ENCODE data around the gene SLC7A1. TPM values are rescaled to one million over a fixed set of nuclear protein-coding genes. Genes with fewer than 3 reads are reported as not detected.

SLC7A1 gene
- total RNA-seq, 1 experiment from 2014 or later = 84.5 TPM

DNA sequence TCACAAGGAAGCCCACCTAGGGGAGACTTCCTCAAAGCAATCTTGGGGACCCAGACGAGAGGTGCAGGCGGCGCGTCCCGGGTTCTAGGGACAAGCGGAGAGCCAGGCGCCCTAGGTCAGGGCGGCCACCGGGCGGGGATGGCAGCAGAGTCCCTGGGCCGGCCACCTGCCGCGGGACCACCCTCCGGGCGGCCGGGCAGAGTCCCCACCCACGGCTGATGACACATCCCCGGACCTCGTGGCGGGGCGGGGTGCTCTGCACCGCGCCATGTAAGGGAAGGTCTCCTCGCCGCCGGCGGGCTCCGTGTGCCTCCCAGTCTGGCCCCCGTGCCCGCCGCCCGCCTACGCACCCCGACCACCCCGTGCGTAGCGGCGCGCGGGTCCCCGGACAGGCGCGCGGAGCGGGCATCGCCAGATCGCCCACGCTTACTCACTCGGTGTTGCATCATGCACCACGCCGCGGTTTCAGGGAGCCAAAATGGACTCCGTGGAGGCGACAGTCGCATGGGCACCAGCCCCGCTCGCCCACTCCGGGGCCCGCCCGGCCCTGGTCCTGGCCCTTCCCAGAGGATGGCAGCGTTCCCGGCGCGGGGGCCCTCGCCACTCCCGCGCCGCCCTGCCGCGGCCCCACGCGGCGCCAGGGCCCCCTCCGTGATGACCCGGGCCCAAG lies 643 bp downstream of the SLC7A1 start (continued):
- TF ChIP-seq TCF7 (CRISPR knock-in tag; IDR thresholded peaks at IDR 0.05; ENCODE audit: low read depth) (peak; percentile 20; the same call in 1 of the 2 replicates), NFATC4 (CRISPR knock-in tag; IDR thresholded peaks at IDR 0.05) (0 out of 2 replicates have a peak, but pooled peaks have one; percentile 58)
- TF ChIP-seq, protein P1, sequence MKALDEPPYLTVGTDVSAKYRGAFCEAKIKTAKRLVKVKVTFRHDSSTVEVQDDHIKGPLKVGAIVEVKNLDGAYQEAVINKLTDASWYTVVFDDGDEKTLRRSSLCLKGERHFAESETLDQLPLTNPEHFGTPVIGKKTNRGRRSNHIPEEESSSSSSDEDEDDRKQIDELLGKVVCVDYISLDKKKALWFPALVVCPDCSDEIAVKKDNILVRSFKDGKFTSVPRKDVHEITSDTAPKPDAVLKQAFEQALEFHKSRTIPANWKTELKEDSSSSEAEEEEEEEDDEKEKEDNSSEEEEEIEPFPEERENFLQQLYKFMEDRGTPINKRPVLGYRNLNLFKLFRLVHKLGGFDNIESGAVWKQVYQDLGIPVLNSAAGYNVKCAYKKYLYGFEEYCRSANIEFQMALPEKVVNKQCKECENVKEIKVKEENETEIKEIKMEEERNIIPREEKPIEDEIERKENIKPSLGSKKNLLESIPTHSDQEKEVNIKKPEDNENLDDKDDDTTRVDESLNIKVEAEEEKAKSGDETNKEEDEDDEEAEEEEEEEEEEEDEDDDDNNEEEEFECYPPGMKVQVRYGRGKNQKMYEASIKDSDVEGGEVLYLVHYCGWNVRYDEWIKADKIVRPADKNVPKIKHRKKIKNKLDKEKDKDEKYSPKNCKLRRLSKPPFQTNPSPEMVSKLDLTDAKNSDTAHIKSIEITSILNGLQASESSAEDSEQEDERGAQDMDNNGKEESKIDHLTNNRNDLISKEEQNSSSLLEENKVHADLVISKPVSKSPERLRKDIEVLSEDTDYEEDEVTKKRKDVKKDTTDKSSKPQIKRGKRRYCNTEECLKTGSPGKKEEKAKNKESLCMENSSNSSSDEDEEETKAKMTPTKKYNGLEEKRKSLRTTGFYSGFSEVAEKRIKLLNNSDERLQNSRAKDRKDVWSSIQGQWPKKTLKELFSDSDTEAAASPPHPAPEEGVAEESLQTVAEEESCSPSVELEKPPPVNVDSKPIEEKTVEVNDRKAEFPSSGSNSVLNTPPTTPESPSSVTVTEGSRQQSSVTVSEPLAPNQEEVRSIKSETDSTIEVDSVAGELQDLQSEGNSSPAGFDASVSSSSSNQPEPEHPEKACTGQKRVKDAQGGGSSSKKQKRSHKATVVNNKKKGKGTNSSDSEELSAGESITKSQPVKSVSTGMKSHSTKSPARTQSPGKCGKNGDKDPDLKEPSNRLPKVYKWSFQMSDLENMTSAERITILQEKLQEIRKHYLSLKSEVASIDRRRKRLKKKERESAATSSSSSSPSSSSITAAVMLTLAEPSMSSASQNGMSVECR (CRISPR knock-in tag; IDR thresholded peaks at IDR 0.05; ENCODE audit: borderline replicate concordance) = 0 out of 2 replicates have a peak, but pooled peaks have one; percentile 21
- TF ChIP-seq, protein P2, sequence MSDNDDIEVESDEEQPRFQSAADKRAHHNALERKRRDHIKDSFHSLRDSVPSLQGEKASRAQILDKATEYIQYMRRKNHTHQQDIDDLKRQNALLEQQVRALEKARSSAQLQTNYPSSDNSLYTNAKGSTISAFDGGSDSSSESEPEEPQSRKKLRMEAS (CRISPR knock-in tag; IDR thresholded peaks at IDR 0.05) = peak; percentile 88
- TF ChIP-seq, protein P3, sequence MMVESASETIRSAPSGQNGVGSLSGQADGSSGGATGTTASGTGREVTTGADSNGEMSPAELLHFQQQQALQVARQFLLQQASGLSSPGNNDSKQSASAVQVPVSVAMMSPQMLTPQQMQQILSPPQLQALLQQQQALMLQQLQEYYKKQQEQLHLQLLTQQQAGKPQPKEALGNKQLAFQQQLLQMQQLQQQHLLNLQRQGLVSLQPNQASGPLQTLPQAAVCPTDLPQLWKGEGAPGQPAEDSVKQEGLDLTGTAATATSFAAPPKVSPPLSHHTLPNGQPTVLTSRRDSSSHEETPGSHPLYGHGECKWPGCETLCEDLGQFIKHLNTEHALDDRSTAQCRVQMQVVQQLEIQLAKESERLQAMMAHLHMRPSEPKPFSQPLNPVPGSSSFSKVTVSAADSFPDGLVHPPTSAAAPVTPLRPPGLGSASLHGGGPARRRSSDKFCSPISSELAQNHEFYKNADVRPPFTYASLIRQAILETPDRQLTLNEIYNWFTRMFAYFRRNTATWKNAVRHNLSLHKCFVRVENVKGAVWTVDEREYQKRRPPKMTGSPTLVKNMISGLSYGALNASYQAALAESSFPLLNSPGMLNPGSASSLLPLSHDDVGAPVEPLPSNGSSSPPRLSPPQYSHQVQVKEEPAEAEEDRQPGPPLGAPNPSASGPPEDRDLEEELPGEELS (CRISPR knock-in tag; IDR thresholded peaks at IDR 0.05) = peak; percentile 26; the same call in 1 of the 2 replicates
- TF ChIP-seq, protein P4, sequence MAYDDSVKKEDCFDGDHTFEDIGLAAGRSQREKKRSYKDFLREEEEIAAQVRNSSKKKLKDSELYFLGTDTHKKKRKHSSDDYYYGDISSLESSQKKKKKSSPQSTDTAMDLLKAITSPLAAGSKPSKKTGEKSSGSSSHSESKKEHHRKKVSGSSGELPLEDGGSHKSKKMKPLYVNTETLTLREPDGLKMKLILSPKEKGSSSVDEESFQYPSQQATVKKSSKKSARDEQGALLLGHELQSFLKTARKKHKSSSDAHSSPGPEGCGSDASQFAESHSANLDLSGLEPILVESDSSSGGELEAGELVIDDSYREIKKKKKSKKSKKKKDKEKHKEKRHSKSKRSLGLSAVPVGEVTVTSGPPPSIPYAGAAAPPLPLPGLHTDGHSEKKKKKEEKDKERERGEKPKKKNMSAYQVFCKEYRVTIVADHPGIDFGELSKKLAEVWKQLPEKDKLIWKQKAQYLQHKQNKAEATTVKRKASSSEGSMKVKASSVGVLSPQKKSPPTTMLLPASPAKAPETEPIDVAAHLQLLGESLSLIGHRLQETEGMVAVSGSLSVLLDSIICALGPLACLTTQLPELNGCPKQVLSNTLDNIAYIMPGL (CRISPR knock-in tag; IDR thresholded peaks at IDR 0.05) = peak; percentile 57; the same call in 1 of the 2 replicates

DNA sequence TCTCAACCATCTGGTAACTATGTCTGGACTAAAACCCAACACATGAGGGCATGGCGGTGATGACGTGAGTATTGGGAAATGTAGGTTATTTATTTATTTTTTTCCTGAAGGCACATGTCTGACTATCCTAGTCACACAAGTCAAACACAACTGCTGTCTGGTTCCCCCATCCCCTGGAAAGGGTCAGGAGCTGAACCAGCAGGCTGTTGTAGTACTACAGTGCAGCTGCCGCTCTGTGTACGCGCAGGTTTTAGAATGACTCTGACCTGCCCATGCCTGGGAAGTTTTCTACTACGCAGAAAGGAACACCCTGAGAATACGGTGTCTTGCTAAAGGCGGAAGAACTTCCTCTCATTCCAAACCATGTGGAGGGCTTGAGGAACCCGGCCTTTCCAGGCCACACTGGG lies 1.2 kb downstream of the SLC7A1 start:
- DNase-seq (ENCODE audit: low spot score) = no peak
- TF ChIP-seq, protein P5, sequence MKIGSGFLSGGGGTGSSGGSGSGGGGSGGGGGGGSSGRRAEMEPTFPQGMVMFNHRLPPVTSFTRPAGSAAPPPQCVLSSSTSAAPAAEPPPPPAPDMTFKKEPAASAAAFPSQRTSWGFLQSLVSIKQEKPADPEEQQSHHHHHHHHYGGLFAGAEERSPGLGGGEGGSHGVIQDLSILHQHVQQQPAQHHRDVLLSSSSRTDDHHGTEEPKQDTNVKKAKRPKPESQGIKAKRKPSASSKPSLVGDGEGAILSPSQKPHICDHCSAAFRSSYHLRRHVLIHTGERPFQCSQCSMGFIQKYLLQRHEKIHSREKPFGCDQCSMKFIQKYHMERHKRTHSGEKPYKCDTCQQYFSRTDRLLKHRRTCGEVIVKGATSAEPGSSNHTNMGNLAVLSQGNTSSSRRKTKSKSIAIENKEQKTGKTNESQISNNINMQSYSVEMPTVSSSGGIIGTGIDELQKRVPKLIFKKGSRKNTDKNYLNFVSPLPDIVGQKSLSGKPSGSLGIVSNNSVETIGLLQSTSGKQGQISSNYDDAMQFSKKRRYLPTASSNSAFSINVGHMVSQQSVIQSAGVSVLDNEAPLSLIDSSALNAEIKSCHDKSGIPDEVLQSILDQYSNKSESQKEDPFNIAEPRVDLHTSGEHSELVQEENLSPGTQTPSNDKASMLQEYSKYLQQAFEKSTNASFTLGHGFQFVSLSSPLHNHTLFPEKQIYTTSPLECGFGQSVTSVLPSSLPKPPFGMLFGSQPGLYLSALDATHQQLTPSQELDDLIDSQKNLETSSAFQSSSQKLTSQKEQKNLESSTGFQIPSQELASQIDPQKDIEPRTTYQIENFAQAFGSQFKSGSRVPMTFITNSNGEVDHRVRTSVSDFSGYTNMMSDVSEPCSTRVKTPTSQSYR (CRISPR knock-in tag; IDR thresholded peaks at IDR 0.05) = no peak
- TF ChIP-seq TCF7 (CRISPR knock-in tag; IDR thresholded peaks at IDR 0.05; ENCODE audit: low read depth) (no peak), JUN (CRISPR knock-in tag; IDR thresholded peaks at IDR 0.05) (no peak), ESRRA (CRISPR knock-in tag; IDR thresholded peaks at IDR 0.05; ENCODE audit: borderline replicate concordance) (no peak), FOXP1 (CRISPR knock-in tag; IDR thresholded peaks at IDR 0.05; ENCODE audit: borderline replicate concordance) (no peak), CREM (CRISPR knock-in tag; IDR thresholded peaks at IDR 0.05) (no peak), ZNF671 (CRISPR knock-in tag; IDR thresholded peaks at IDR 0.05) (no peak), MYBL2 (CRISPR knock-in tag; IDR thresholded peaks at IDR 0.05) (no peak), ETV6 (CRISPR knock-in tag; IDR thresholded peaks at IDR 0.05) (no peak), ZNF263 (CRISPR knock-in tag; IDR thresholded peaks at IDR 0.05; ENCODE audit: low read depth) (no peak), IRF2 (CRISPR knock-in tag; IDR thresholded peaks at IDR 0.05; ENCODE audit: borderline replicate concordance, low read depth) (no peak), RORB (CRISPR knock-in tag; IDR thresholded peaks at IDR 0.05) (no peak), CBFB (CRISPR knock-in tag; IDR thresholded peaks at IDR 0.05; ENCODE audit: low read depth) (no peak), HMGA2 (CRISPR knock-in tag; IDR thresholded peaks at IDR 0.05) (no peak), SMAD4 (CRISPR knock-in tag; IDR thresholded peaks at IDR 0.05) (no peak), GABPB1 (CRISPR knock-in tag; IDR thresholded peaks at IDR 0.05) (no peak)
- TF ChIP-seq, protein P6, sequence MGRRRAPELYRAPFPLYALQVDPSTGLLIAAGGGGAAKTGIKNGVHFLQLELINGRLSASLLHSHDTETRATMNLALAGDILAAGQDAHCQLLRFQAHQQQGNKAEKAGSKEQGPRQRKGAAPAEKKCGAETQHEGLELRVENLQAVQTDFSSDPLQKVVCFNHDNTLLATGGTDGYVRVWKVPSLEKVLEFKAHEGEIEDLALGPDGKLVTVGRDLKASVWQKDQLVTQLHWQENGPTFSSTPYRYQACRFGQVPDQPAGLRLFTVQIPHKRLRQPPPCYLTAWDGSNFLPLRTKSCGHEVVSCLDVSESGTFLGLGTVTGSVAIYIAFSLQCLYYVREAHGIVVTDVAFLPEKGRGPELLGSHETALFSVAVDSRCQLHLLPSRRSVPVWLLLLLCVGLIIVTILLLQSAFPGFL (CRISPR knock-in tag; IDR thresholded peaks at IDR 0.05; ENCODE audit: borderline replicate concordance) = no peak
- TF ChIP-seq, protein P7, sequence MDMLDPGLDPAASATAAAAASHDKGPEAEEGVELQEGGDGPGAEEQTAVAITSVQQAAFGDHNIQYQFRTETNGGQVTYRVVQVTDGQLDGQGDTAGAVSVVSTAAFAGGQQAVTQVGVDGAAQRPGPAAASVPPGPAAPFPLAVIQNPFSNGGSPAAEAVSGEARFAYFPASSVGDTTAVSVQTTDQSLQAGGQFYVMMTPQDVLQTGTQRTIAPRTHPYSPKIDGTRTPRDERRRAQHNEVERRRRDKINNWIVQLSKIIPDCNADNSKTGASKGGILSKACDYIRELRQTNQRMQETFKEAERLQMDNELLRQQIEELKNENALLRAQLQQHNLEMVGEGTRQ (CRISPR knock-in tag; IDR thresholded peaks at IDR 0.05) = no peak
- peak; percentile 9 for ATAC-seq
- CTCF ChIA-PET = no interaction called here
- Mint-ChIP-seq H3K36me3 (no peaks in the 10 kb centered on the region), H3K27ac (peak overlapping the region; percentile 86), H3K4me1 (peaks cover 54% of the 10 kb centered on the region), H3K9me3 (no peaks in the 10 kb centered on the region), H3K27me3 (ENCODE audit: low read depth) (peaks cover 12% of the 10 kb centered on the region), H3K4me3 (peak overlapping the region; percentile 82)
- POLR2A ChIA-PET = interaction anchor here (0.6 kb wide), 1 partner anchor 27 kb away, joined by 3 read pairs; no protein-coding TSS in a partner anchor

Measured in WTC11 (cell line).